Osteoblast (primary cell): ENCODE data around the gene RBM17. TPM values are rescaled to one million over a fixed set of nuclear protein-coding genes. Genes with fewer than 3 reads are reported as not detected.

Experiments used
- DNase-seq: peaks from one replicate; pipeline ENCODE4 v3.0.0; 2011; ENCODE audit warnings: low spot score, mixed read lengths; ENCODE audit not compliant: insufficient read length; ENCODE audit errors: missing footprints
- H2AFZ ChIP-seq: 2 replicates; pipeline ENCODE4 v1.6.0; 2011; ENCODE audit warnings: mild to moderate bottlenecking, low read length
- H3K27ac ChIP-seq: 2 replicates; pipeline ENCODE4 v1.5.1; 2011; ENCODE audit warnings: mild to moderate bottlenecking, low read depth, low read length, moderate library complexity
- H3K27me3 ChIP-seq: 2 replicates; pipeline ENCODE4 v1.6.0; 2012; ENCODE audit warnings: mild to moderate bottlenecking, control low read depth, inconsistent platforms, low read length, moderate library complexity; ENCODE audit not compliant: insufficient read depth
- H3K36me3 ChIP-seq: 2 replicates; pipeline ENCODE4 v1.5.1; 2011; ENCODE audit warnings: mild to moderate bottlenecking, low read length, control low read depth, moderate library complexity; ENCODE audit not compliant: insufficient read depth
- H3K4me1 ChIP-seq: 2 replicates; pipeline ENCODE4 v1.5.1; 2011; ENCODE audit warnings: mild to moderate bottlenecking, low read length, control low read depth, moderate library complexity; ENCODE audit not compliant: insufficient read depth
- H3K4me2 ChIP-seq: 2 replicates; pipeline ENCODE4 v1.6.0; 2011; ENCODE audit warnings: mild to moderate bottlenecking, low read length; ENCODE audit not compliant: insufficient read depth
- H3K4me3 ChIP-seq: fragments of 200-600 bp; sonication (generic); 3 replicates; pipeline ENCODE4 v1.5.1; 2012; ENCODE audit warnings: mild to moderate bottlenecking, low read length, inconsistent platforms; ENCODE audit not compliant: insufficient read depth
- H3K79me2 ChIP-seq: 2 replicates; pipeline ENCODE4 v1.6.0; 2012; ENCODE audit warnings: mild to moderate bottlenecking, low read length, control low read depth, inconsistent platforms; ENCODE audit not compliant: insufficient read depth
- H3K9me3 ChIP-seq: 2 replicates; pipeline ENCODE4 v1.5.1; 2011; ENCODE audit warnings: low read depth, low read length, control low read depth
- H4K20me1 ChIP-seq: 2 replicates; pipeline ENCODE4 v1.6.0; 2012; ENCODE audit warnings: mild to moderate bottlenecking, low read length, control low read depth; ENCODE audit not compliant: insufficient read depth
- total RNA-seq: library from RNA; depleted of rRNA; stranded (reverse); fragments of >200 nt; gene quantifications from 2 replicates; pipeline ENCODE4 v1.2.3, GENCODE V29; 2012
- TF ChIP-seq, protein P1 (sequence below): IDR thresholded peaks from 2 replicates; pipeline ENCODE4 v1.5.1; 2011; ENCODE audit warnings: mild to moderate bottlenecking, low read depth, low read length, moderate library complexity; ENCODE audit errors: extremely low read depth

Gene RBM17
- total RNA-seq, 1 donor = 29.3 TPM

DNA sequence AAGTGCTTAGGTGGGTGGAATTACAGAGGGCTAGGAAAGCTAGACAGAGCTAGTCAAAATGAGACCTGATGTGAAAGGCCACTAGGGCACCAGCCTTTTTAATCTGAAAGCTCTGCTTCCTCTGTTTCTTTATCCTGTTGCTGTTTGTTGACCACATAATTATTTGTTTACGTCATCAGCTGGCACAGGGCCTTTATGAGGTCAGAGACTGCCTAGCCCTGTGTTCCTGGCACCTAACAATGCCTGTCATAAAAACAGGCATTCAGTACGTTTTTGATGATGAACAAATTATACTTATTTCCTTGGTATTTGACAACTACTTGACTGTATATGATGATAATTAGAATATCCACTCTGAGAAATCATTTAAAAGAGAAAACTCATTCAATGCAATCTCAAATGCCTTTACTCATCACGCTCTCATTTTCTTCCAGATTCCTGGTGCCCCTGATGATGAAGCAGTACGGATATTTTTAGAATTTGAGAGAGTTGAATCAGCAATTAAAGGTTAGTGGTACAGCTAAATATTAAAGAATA, 26.0 kb downstream of the RBM17 start:
- Histone ChIP-seq H3K4me2 (peak overlapping the region; percentile 21), H3K27me3 (no peaks in the 10 kb centered on the region), H2AFZ (no peak overlapping the region), H3K27ac (peak overlapping the region; percentile 86), H3K36me3 (peaks cover 53% of the 10 kb centered on the region), H3K79me2 (peaks cover 8% of the 10 kb centered on the region), H4K20me1 (peaks cover 7% of the 10 kb centered on the region), H3K4me3 (no peak overlapping the region), H3K9me3 (no peaks in the 10 kb centered on the region), H3K4me1 (peaks cover 19% of the 10 kb centered on the region)
- peak; percentile 86 for DNase-seq
- TF ChIP-seq, protein P1, sequence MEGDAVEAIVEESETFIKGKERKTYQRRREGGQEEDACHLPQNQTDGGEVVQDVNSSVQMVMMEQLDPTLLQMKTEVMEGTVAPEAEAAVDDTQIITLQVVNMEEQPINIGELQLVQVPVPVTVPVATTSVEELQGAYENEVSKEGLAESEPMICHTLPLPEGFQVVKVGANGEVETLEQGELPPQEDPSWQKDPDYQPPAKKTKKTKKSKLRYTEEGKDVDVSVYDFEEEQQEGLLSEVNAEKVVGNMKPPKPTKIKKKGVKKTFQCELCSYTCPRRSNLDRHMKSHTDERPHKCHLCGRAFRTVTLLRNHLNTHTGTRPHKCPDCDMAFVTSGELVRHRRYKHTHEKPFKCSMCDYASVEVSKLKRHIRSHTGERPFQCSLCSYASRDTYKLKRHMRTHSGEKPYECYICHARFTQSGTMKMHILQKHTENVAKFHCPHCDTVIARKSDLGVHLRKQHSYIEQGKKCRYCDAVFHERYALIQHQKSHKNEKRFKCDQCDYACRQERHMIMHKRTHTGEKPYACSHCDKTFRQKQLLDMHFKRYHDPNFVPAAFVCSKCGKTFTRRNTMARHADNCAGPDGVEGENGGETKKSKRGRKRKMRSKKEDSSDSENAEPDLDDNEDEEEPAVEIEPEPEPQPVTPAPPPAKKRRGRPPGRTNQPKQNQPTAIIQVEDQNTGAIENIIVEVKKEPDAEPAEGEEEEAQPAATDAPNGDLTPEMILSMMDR = peak; percentile 15

DNA sequence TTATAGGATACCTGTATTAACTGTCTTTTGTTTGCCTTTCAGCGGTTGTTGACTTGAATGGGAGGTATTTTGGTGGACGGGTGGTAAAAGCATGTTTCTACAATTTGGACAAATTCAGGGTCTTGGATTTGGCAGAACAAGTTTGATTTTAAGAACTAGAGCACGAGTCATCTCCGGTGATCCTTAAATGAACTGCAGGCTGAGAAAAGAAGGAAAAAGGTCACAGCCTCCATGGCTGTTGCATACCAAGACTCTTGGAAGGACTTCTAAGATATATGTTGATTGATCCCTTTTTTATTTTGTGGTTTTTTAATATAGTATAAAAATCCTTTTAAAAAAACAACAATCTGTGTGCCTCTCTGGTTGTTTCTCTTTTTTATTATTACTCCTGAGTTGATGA, 26.6 kb downstream of the RBM17 start:
- DNase-seq = no peak
- Histone ChIP-seq H3K79me2 (peaks cover 8% of the 10 kb centered on the region), H3K27ac (peak overlapping the region; percentile 86), H4K20me1 (peaks cover 7% of the 10 kb centered on the region), H3K27me3 (no peaks in the 10 kb centered on the region), H3K9me3 (no peaks in the 10 kb centered on the region), H2AFZ (no peak overlapping the region), H3K4me1 (peaks cover 19% of the 10 kb centered on the region), H3K4me2 (peak overlapping the region; percentile 21), H3K36me3 (peaks cover 47% of the 10 kb centered on the region), H3K4me3 (no peak overlapping the region)
- TF ChIP-seq, protein P1 = no peak

DNA sequence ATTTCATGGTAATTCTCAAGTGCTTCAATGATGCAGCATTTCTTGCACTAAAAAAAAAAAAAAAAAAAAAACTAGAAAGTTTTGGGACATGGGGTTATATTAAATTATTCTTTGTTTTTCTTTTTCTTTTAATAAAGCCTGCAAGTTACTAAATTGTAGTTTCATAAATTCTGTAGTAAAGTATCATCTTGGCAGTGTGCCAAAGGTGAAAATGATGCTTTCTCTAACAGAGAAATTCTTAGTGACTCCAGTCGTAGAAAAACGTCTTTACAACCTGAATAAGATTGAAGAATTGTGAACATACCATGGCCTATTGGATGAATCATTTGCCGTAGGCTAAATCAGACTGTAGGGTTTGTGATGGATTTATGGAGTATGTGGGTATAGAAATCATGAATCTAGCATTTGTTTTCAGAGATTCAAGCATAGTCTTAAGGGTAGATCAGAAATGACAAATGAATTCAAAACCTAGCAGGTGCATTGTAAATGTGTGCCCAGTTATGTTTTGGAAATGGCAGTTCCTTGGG, 27.1 kb downstream of the RBM17 start:
- peaks cover 19% of the 10 kb centered on the region for H3K4me1 ChIP-seq
- H2AFZ ChIP-seq = no peak overlapping the region
- peaks cover 5% of the 10 kb centered on the region for H4K20me1 ChIP-seq
- TF ChIP-seq, protein P1 = no peak
- peaks cover 43% of the 10 kb centered on the region for H3K36me3 ChIP-seq
- H3K4me2 ChIP-seq = no peak overlapping the region
- H3K27me3 ChIP-seq = no peaks in the 10 kb centered on the region
- H3K4me3 ChIP-seq = no peak overlapping the region
- no peaks in the 10 kb centered on the region for H3K9me3 ChIP-seq
- H3K79me2 ChIP-seq = peaks cover 7% of the 10 kb centered on the region
- no peak for DNase-seq
- peak overlapping the region; percentile 86 for H3K27ac ChIP-seq

DNA sequence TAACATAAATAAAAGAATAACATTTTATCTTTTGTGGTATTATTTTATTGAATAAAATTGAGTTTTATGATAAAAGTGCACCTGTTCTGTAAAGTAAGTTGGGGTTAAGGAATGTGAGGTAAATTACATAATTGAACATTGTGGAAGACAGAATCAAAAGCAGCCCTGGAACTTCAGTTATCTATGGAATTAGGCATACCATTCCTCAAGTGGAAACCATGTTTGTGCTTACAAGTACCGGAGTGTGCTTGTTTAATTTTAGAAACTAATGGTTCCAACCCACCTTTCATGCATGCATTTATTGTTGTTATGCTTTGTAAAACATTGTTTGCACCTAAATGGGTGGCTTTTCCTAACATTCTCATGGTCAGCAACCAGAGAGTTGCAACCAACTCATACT, 28.0 kb downstream of the RBM17 start:
- no peak for DNase-seq
- Histone ChIP-seq H3K27me3 (no peaks in the 10 kb centered on the region), H3K4me2 (no peak overlapping the region), H3K27ac (no peak overlapping the region), H3K4me1 (peaks cover 19% of the 10 kb centered on the region), H3K4me3 (no peak overlapping the region), H3K9me3 (no peaks in the 10 kb centered on the region), H3K79me2 (peaks cover 5% of the 10 kb centered on the region), H2AFZ (no peak overlapping the region), H3K36me3 (peaks cover 38% of the 10 kb centered on the region), H4K20me1 (peaks cover 3% of the 10 kb centered on the region)
- TF ChIP-seq, protein P1 = no peak
